Stimulated activated CD8-positive, alpha-beta memory T cell treated with anti-CD3 and anti-CD28 coated beads, Interleukin-4, amount 100 ng/mL, for 48 hours (primary cell): Measurements from ENCODE around the gene PTPN1.
"Not testable (repeated sequence)": the region's sequence is repeated elsewhere in the genome, so short reads cannot be mapped to it uniquely, and the experiment has no call there.

Experiments used
- DNase-seq: peaks from one replicate; pipeline ENCODE4 v3.0.0-alpha.2; 2020

The PTPN1 gene

GRCh38 chr20:50620459-50620858, 110.3 kb downstream of the PTPN1 start:
- DNase-seq = not testable (repeated sequence)

DNA sequence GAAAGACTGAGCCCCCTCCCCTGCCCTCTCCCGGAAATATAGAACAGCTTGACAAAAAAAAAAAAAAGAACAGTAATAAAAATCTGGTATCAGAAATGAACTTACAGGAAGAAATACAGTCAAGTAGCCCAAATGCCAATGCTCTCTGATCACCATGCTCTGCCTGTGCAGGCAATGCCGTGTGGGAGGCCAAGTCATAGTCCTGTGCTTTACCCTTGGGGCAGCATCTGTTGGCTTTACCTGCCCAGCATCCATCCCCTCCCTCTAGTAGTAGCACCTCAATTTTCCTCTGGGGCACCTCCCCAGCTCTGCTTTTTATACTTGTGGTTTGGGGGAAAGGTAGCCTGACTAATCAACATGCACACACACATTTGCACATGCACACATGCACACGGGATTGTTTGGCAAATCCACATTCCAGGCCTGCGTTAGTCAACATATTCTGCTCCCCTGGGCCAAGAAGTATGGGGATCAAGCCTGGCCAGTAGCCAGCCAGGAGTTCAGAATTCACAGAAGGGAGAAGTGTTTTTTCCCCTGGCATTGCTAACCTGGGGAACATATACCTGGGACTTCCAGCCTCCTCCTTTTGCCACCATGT, 111.0 kb downstream of the PTPN1 start:
- DNase-seq = no peak

DNA sequence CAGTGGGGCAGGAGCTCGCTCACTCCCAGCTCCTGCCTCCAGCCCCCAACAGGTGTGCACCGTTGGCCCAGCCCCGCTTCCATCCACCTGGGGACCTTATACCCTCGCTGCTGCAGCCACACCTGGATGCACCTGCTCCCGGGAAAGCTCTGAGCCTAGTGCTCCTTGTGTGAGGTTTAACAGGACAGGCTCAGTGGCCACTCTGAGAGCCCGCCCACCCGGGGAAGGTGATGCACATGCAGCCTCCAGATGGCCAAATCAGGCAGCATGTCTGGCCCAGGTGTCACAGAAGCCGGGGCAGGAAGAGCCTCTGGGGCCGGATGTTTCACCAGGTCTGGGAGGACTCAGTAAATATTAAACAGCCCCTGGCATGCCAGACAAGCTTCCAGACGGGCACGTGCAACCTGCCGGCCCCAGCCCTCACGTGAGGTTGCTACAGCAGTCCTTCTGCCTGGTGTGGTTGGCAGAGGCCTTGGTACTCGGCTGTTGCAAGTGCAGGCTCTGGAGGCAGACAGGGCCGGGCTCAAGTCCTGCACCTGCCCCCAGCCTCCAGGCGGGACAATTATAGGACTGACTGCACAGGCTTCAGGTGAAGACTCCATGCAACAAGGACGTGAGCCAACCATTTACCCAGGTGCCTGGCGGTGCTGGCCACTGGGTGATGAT, 114.3 kb downstream of the PTPN1 start:
- DNase-seq = no peak

- DNase-seq = peak; percentile 63
Observed at GRCh38 chr20:50625986-50626677, 115.9 kb downstream of the PTPN1 start.

DNA sequence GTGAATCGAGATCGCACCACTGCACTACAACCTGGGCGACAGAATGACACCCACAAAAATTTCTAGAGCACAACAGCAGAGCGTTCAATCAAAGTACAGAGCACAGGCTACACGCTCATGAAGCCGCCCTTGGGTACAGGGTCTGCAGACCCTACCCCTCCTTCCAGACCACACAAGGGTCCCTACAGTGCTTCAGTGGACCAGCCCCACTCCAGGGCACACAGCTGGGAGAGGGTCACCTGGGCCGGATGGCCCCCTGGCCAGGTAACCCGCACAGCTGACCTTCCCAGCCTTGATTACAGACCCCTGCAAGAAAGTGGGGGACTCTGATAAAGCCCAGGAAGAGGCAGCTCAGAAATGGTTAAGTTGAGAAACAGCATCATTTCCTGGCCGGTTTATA, 117.6 kb downstream of the PTPN1 start:
- DNase-seq = no peak

- no peak for DNase-seq
Observed at GRCh38 chr20:50628332-50628731, 118.1 kb downstream of the PTPN1 start.

GRCh38 chr20:50628853-50629669, 118.9 kb downstream of the PTPN1 start:
- DNase-seq = no peak

DNA sequence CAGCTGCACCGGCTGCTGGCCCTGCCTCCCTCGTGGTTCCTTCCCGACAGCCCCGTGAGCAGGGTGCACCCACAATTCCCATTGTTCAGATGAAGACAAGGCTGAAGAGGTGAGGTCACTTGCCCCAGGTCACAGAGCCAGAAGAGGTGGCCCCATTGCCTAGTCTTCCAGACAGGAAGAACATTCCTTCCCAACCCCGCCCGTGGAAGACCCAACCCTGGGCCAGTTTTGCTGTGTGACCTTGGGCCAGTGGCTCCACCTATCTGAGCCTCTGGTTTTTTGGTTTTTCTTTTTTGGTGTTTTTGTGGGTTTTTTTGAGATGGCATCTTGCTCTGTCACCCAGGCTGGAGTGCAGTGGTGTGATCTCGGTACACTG, 119.5 kb downstream of the PTPN1 start:
- DNase-seq = no peak

GRCh38 chr20:50630578-50631263, 120.5 kb downstream of the PTPN1 start:
- no peak for DNase-seq

GRCh38 chr20:50632236-50632635, 122.1 kb downstream of the PTPN1 start:
- DNase-seq = no peak

- DNase-seq = no peak
Observed at GRCh38 chr20:50632701-50633100, 122.5 kb downstream of the PTPN1 start.

- no peak for DNase-seq
Observed at GRCh38 chr20:50633361-50633760, 123.2 kb downstream of the PTPN1 start.

DNA sequence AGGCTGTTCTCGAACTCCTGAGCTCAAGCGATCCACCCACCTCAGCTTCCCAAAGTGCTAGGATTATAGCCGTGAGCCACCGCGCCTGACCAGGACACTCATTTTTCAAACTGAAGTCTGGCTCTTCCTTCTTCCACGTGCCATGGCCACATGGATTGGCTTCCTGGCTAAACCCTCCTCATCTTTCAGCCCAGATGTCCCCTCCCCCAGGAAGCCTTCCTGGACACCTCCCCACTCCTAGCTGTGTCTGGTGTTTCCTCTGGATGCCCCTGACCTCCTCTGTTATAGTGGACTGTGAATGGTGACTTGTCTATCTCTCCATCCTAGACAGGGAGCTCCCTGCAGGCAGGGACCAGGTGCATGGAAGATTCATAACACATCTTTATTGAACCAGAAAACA, 124.0 kb downstream of the PTPN1 start:
- no peak for DNase-seq
